ENCODE results near the gene HBG2.
"Not testable (repeated sequence)": the region's sequence is repeated elsewhere in the genome, so short reads cannot be mapped to it uniquely, and the experiment has no call there.

The HBG2 gene

GRCh38 chr11:5280582-5281102 lies 26.1 kb upstream of the HBG2 start:
- no peak for DNase-seq

- DNase-seq, result no peak
These were observed 25.0 kb upstream of the HBG2 start for GRCh38 chr11:5279471-5280090.

GRCh38 chr11:5277807-5278382 lies 23.3 kb upstream of the HBG2 start:
- DNase-seq, result no peak

- no peak for DNase-seq
These were observed 22.1 kb upstream of the HBG2 start for GRCh38 chr11:5276697-5277096.

- DNase-seq, result no peak
These were observed 21.0 kb upstream of the HBG2 start for GRCh38 chr11:5275369-5276110.

GRCh38 chr11:5274395-5274794 lies 19.8 kb upstream of the HBG2 start:
- no peak for DNase-seq

GRCh38 chr11:5272395-5273017 lies 17.9 kb upstream of the HBG2 start:
- no peak for DNase-seq

GRCh38 chr11:5269715-5270147 lies 15.2 kb upstream of the HBG2 start, which contains the start of gene HBE1:
Gene HBE1 (minus strand): TSS chr11:5269945. CDS start chr11:5269890, 55 bp downstream.
- no peak for DNase-seq

- no peak for DNase-seq
These were observed 12.5 kb upstream of the HBG2 start for GRCh38 chr11:5267033-5267563.

GRCh38 chr11:5266609-5267008 lies 12.0 kb upstream of the HBG2 start:
- DNase-seq, result no peak

GRCh38 chr11:5265832-5266231 lies 11.3 kb upstream of the HBG2 start:
- no peak for DNase-seq

GRCh38 chr11:5258543-5259262 lies 4.1 kb upstream of the HBG2 start:
- DNase-seq, result no peak

GRCh38 chr11:5257296-5257695 lies 2.7 kb upstream of the HBG2 start:
- DNase-seq, result no peak

GRCh38 chr11:5254023-5254422 lies 558 bp downstream of the HBG2 start:
- DNase-seq, result not testable (repeated sequence)

GRCh38 chr11:5253440-5253839 lies 1.1 kb downstream of the HBG2 start:
- DNase-seq, result not testable (repeated sequence)

- no peak for DNase-seq
These were observed 1.7 kb downstream of the HBG2 start for GRCh38 chr11:5252919-5253265.

- no peak for DNase-seq
These were observed 2.2 kb downstream of the HBG2 start for GRCh38 chr11:5252192-5252918.

GRCh38 chr11:5251746-5252145 lies 2.8 kb downstream of the HBG2 start:
- DNase-seq, result no peak

- no peak for DNase-seq
These were observed 3.9 kb downstream of the HBG2 start for GRCh38 chr11:5250543-5251204.

GRCh38 chr11:5249807-5250396 lies 4.7 kb downstream of the HBG2 start, which contains the start of gene HBG1:
Gene HBG1 (minus strand): TSS chr11:5249857. CDS start chr11:5249804, 53 bp downstream.
- DNase-seq, result not testable (repeated sequence)

GRCh38 chr11:5248498-5248897 lies 6.1 kb downstream of the HBG2 start:
- not testable (repeated sequence) for DNase-seq

Measured in NCI-H2171 (cell line).